ENCODE results near the gene RABAC1.

- TF ChIP-seq ZNF274 (IDR thresholded peaks at IDR 0.05; ENCODE audit: low read depth, low read length), result no peak
- no peak for TF ChIP-seq YY1 (IDR thresholded peaks at IDR 0.05; ENCODE audit: insufficient read depth, insufficient read length)
- TF ChIP-seq SUZ12 (IDR thresholded peaks at IDR 0.05; ENCODE audit: extremely low read depth, insufficient read depth, insufficient read length), result no peak
Observed at GRCh38 chr19:41930322-41930722, 28.8 kb downstream of the RABAC1 start.

Measured in NT2/D1 (cell line).